ENCODE results near the gene HS6ST3.

DNA sequence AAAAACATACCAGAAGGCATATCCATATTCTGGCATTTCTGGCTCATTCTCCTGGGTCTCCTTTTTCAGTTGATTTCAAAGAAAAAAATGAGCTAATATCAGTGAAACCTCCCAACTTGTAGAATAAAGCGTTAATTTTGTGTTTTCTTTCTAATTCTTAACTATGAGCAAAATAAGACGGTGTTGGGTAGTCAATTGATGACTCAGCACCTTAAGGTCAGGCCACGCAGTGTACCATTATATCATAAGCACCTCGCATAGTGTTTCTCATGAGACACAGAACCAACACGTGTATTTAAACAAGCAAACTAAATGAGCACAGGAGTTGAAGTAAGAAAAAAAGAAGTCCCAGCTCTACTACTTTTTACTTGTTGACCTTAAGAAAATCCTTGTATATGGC is 729.5 kb downstream of the HS6ST3 start:
- TF ChIP-seq CTCF (IDR thresholded peaks at IDR 0.05; ENCODE audit: low read length) (no peak), EZH2 (IDR thresholded peaks at IDR 0.05; ENCODE audit: borderline replicate concordance, low read length) (no peak)

Measured in OCI-LY1 (cell line).